ENCODE data around the gene EMP2.
A peak's percentile ranks its signal among the peaks of the same experiment; 100 is the strongest.

EMP2 gene

DNA sequence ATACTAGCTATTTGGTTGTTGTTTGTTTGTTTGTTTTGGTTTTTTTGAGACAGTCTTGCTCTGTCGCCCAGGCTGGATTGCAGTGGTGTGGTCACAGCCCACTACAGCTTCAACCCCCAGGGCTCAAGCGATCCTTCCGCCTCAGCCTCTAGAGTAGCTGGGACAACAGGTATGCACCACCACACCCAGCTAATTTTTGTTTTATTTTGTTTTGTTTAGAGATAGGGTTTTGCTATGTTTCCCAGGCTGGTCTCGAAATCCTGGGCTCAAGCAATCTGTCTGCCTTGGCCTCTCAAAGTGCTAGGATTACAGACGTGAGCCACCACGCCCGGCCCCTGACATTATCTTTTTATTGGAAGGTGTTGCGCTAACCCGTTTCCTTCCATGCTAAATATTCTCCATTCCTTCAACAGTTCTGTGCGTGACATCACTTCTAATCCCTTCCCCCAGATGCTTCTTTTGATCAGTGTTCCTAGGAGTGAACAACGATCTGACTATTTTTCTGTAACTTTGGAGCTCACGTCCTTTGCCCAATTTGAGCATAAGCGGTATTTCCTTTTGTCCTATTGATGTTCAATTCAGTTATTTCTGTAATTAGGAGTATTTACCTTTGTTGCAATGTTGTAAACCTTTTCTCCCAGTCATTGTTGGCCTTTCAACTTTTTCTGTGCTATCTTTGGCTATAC, 30.2 kb upstream of the EMP2 start:
- DNase-seq (ENCODE audit: low spot score), result no peak

DNA sequence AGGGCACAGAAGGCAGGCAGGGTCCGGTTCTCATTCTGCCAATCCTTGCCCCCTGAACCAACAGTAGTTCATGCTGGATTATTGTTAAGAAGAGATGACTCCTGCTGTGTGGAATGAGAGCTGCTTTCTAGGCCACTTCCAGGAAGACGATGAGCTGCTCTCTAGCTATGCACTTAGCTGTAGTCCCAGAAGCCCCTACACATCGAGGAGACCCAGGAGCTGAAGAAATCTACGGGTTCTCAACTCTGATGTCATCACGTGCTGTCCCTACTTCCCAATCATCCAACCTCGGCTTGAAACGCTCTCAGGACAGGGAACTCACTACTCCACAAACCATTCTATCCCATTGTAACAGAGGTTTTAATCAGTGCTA, 29.0 kb upstream of the EMP2 start:
- DNase-seq (ENCODE audit: low spot score), result no peak

DNA sequence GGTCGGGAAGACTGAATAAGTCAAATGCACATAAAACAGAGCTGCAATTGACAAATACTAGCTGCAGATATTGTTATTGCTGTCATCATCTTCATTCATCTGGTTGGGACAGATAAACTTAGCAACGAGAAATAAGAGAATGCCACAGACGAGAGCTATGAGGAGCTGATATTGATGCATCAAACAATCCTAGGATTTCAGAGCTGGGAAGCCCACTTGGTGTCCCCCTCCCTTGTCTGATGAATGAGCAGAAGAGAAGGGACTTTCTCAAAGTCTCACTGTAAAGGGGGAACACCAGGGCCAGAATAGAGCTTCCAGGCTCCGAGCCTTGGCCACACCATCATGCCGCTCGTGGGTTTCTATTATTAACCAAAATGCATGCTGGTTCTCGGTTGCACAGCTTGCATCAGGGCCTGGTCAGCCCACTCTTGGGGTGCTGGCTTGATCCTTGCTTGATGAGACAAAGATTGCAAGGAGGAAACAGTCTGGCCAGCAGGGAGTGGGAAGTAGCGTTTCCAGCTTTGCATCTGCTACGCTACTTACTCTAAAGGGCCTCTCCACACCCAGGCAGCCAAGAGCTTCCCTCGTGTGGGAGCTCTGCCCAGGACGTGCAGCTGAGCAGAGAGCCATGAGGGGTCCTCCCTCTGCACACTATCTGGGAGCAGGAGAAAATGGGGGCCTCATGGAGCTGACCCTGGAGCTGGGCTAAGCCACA, 28.4 kb upstream of the EMP2 start:
- DNase-seq (ENCODE audit: low spot score), result peak; percentile 85

DNA sequence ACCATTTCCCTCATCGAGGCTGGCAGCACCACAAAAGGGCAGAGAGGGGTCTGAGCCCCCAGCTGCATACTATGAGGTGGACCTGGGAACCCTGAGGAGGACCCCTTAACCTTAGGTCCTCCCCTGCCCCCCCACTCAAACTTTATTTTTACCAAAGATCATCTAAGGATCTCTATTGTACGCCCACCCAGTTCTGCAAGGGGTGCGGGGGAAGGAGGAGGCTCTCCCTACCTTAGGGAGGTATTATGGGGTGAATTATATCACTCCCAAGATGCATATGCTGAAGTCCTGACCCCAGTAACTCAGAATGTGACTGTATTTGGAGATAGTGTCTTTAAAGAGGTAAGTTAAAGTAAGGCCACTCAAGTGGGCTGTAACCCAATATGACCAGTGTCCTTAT, 26.8 kb upstream of the EMP2 start:
- DNase-seq (ENCODE audit: low spot score), result no peak

DNA sequence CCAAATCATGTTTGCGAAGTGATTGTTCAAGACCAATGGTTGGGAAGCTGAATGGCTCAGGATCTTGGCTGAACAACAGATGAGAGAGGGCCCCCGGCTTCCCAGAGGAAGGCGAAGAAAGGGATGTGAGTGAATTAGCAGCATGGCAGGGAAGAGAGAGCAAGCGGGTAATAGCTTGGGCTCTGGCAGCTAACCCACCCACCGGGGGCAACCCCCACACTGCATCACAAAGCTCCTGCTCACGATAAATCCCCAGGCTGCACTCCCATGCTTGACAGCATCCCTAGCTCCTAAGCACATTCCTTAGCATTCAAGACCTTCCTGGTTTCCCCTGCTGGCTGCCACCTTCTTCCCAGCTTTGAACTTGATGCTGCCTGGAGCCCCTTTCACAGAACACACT, 26.2 kb upstream of the EMP2 start:
- DNase-seq (ENCODE audit: low spot score), result no peak

GRCh38 chr16:10605636-10606035, 25.2 kb upstream of the EMP2 start:
- no peak for DNase-seq (ENCODE audit: low spot score)

- no peak for DNase-seq (ENCODE audit: low spot score)
Measured at GRCh38 chr16:10601444-10602408, 21.3 kb upstream of the EMP2 start.

DNA sequence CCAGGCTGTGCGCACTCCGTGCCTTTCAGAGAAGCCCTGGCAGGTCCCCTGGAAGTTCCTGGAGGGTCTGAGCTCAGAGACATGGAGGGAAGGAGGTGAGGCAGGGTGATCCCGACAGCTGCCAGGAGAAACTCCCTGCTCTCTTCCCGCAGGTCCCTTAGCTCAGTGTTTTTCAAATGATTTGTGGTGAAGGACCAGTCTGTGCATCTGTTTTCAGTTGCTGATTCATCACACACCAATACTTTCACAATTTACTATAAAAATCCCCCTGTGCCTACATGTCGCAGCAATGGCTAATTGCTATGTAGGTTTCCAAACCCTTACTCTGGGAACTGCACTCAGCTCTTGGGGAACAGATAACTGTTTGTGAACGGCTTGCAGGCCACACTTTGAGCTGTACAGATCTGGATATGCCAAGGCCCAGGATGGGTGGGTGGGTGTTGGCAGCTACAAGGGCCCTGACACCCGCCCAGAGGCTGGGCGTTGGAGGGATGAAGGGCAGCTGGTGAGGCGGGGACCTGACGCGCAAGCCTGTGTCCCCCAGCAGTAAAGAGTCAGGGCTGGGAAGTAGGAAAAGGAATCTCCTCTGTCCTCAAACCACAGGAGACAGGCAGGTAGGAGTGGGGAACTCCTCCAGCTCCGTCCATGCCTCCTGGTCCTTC, 20.5 kb upstream of the EMP2 start:
- DNase-seq (ENCODE audit: low spot score), result no peak

- DNase-seq (ENCODE audit: low spot score), result no peak
Measured at GRCh38 chr16:10599626-10600025, 19.2 kb upstream of the EMP2 start.

- no peak for DNase-seq (ENCODE audit: low spot score)
Measured at GRCh38 chr16:10598157-10598556, 17.8 kb upstream of the EMP2 start.

DNA sequence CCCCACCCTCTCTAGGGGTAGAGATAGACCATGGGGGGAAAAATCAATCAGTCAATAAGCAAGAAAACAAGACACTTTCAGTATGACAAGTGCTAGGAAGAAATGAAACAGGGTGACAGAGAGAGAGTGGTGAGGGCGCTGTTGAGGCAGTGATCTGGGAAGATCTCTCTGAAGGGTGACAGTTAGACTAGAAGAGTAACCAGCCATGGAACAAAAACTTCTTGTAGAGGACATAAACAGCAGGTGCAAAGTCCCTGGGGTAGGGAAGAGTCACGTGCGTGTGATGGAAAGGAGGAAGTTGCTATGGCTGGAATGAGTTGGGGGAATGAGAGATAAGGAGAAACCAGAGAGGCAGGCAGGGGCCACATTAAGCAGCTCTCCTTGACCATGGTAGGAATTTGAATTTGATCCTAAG, 16.8 kb upstream of the EMP2 start:
- no peak for DNase-seq (ENCODE audit: low spot score)

DNA sequence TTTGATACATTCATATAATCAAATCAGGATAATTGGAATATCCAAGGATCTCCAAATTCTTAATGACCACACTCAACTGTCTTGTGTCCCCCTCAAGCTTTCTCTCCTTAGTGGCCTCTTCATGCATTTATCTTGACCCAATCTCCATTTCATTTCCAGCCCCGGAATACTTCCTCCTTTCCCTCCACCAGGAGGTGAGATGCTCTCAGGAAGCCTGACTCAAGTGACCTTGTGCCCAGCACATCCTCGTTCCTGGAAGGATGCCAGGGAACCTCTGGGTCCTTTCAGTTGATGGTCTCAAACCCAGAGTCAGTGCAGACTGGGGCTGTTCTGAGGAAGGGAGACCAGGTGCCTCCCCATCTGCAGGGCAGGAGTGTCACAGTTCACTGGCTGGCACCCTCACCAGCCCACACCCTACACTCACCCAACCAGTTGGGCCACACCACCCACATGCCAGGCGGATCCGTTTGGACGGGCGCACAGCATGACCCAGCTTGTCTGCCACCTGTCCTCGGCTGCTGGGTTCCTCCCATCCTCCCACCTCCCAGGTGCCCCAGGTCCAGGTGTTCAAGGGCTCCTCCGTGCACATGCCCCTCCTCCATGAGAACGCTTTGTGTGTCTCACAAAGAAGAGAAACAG, 14.0 kb upstream of the EMP2 start:
- no peak for DNase-seq (ENCODE audit: low spot score)

DNA sequence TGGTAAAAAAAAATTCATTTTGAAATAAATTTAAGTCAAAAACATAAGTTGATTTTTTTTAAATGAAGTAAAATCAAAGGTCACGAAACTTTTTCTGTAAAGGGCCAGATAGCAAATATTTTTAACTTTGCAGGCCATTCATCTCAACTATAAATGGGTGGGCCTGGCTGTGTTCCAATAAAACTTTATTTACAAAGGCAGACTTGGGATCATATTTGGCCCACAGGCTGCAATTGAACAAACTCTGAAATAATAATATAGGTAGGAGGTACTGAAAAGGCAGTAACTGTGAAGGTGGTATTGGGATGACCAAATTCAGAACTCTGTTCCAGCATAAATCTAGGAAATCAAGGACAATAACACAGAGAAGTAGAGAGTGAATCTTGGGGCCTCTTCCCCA, 12.2 kb upstream of the EMP2 start:
- no peak for DNase-seq (ENCODE audit: low spot score)

DNA sequence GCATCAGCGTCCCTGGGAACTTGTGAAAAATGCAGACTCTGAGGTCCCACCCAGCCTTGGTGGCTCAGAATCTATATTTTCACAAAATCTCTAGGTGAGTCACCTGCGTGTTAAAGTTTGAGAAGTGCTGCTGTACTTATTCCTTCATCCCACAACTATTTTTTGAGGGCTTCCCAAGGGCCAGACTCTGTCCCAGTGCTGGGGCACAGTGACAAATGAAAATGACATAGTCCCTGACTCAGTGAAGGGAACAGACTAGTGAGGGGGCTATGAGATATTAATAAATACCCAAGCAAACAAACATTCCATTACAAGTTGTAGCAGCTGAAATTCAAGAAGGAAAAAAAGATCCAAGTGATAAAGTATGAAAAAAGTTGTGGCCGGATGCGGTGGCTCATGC, 9.9 kb upstream of the EMP2 start:
- no peak for DNase-seq (ENCODE audit: low spot score)

DNA sequence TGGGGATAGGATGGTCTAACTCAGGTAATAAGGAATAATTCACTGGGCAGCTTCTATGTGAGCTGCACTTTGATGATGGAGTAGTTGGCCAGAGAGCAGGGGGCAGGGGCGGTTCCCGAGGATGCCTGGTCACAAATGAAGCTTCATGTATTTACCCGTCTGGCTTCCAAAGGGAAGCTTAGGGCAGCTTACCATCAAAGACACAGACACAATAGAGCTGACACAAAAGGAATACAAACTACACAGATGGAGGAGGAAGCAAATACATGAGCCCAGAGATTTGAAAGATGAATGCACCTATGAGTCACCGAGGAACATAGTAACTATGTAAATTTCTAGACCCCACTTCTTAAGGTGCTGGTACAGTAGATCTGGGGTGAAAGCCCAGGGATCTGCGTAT, 8.7 kb upstream of the EMP2 start:
- DNase-seq (ENCODE audit: low spot score), result no peak

GRCh38 chr16:10587622-10588021, 7.2 kb upstream of the EMP2 start:
- DNase-seq (ENCODE audit: low spot score), result no peak

- no peak for DNase-seq (ENCODE audit: low spot score)
Measured at GRCh38 chr16:10584981-10585438, 4.6 kb upstream of the EMP2 start.

GRCh38 chr16:10583269-10583668, 2.9 kb upstream of the EMP2 start:
- DNase-seq (ENCODE audit: low spot score), result no peak

- no peak for DNase-seq (ENCODE audit: low spot score)
Measured at GRCh38 chr16:10581507-10581906, 1.1 kb upstream of the EMP2 start.

- DNase-seq (ENCODE audit: low spot score), result no peak
Measured at GRCh38 chr16:10580883-10581247, 467 bp upstream of the EMP2 start.

DNA sequence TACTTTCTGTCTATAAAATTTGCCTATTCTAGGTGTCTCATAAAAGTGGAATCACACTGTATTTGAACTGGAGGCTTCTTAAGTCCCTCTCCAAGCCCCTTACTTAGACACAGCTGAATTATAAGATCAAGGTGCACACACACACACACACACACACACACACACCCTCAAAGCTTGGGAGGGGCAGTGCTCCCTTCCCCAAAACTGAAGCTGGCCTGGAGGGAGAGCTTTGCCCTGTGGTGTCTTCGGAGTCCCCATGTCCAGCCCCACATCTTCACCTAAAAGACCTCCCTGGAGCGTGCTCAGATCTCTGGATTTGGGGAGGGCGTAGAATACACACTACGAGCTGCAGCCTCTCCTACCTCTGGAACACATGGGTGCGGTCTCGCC, 828 bp downstream of the EMP2 start:
- DNase-seq (ENCODE audit: low spot score), result no peak

Data from left forelimb (tissue), 1 donor.